Mammary epithelial cell (primary cell): ENCODE results near the gene APCDD1.

Source experiments
- CTCF ChIP-seq, 2 donors: IDR thresholded peaks in 1 of 2; conservative IDR thresholded peaks in 1 of 2; 2 replicates each; pipeline ENCODE4 v1.5.1; 2011 to 2012; ENCODE audit warnings: inconsistent platforms in 2 of 2, low read length in 2 of 2, mild to moderate bottlenecking in 2 of 2, control low read depth in 1 of 2, low read depth in 1 of 2; ENCODE audit not compliant: insufficient read depth in 1 of 2; ENCODE audit errors: extremely low read depth in 1 of 2
- EZH2 ChIP-seq: IDR thresholded peaks from 2 replicates; pipeline ENCODE4 v1.6.1; 2012; ENCODE audit warnings: low read length, inconsistent platforms, borderline replicate concordance

- TF ChIP-seq CTCF (conservative IDR thresholded peaks at IDR 0.05 in 1 of 2, IDR thresholded peaks at IDR 0.05 in 1 of 2; ENCODE audit: extremely low read depth in 1 of 2, insufficient read depth in 1 of 2, low read depth in 1 of 2, low read length in 2 of 2): no peak
- no peak for TF ChIP-seq EZH2
Measured at GRCh38 chr18:10430677-10431076, 23.8 kb upstream of the APCDD1 start.
